Osteoblast (primary cell): ENCODE data around the gene SLC25A26. TPM values are rescaled to one million over a fixed set of nuclear protein-coding genes. Genes with fewer than 3 reads are reported as not detected.
"Not testable (repeated sequence)": the region's sequence is repeated elsewhere in the genome, so short reads cannot be mapped to it uniquely, and the experiment has no call there.

ENCODE experiments used
- DNase-seq: peaks from one replicate; pipeline ENCODE4 v3.0.0; 2011; ENCODE audit warnings: low spot score, mixed read lengths; ENCODE audit not compliant: insufficient read length; ENCODE audit errors: missing footprints
- H2AFZ ChIP-seq: 2 replicates; pipeline ENCODE4 v1.6.0; 2011; ENCODE audit warnings: mild to moderate bottlenecking, low read length
- H3K27ac ChIP-seq: 2 replicates; pipeline ENCODE4 v1.5.1; 2011; ENCODE audit warnings: mild to moderate bottlenecking, low read depth, low read length, moderate library complexity
- H3K27me3 ChIP-seq: 2 replicates; pipeline ENCODE4 v1.6.0; 2012; ENCODE audit warnings: mild to moderate bottlenecking, control low read depth, inconsistent platforms, low read length, moderate library complexity; ENCODE audit not compliant: insufficient read depth
- H3K36me3 ChIP-seq: 2 replicates; pipeline ENCODE4 v1.5.1; 2011; ENCODE audit warnings: mild to moderate bottlenecking, low read length, control low read depth, moderate library complexity; ENCODE audit not compliant: insufficient read depth
- H3K4me1 ChIP-seq: 2 replicates; pipeline ENCODE4 v1.5.1; 2011; ENCODE audit warnings: mild to moderate bottlenecking, low read length, control low read depth, moderate library complexity; ENCODE audit not compliant: insufficient read depth
- H3K4me2 ChIP-seq: 2 replicates; pipeline ENCODE4 v1.6.0; 2011; ENCODE audit warnings: mild to moderate bottlenecking, low read length; ENCODE audit not compliant: insufficient read depth
- H3K4me3 ChIP-seq: fragments of 200-600 bp; sonication (generic); 3 replicates; pipeline ENCODE4 v1.5.1; 2012; ENCODE audit warnings: mild to moderate bottlenecking, low read length, inconsistent platforms; ENCODE audit not compliant: insufficient read depth
- H3K79me2 ChIP-seq: 2 replicates; pipeline ENCODE4 v1.6.0; 2012; ENCODE audit warnings: mild to moderate bottlenecking, low read length, control low read depth, inconsistent platforms; ENCODE audit not compliant: insufficient read depth
- H3K9me3 ChIP-seq: 2 replicates; pipeline ENCODE4 v1.5.1; 2011; ENCODE audit warnings: low read depth, low read length, control low read depth
- H4K20me1 ChIP-seq: 2 replicates; pipeline ENCODE4 v1.6.0; 2012; ENCODE audit warnings: mild to moderate bottlenecking, low read length, control low read depth; ENCODE audit not compliant: insufficient read depth
- CTCF ChIP-seq: IDR thresholded peaks from 2 replicates; pipeline ENCODE4 v1.5.1; 2011; ENCODE audit warnings: mild to moderate bottlenecking, low read depth, low read length, moderate library complexity; ENCODE audit errors: extremely low read depth
- total RNA-seq: library from RNA; depleted of rRNA; stranded (reverse); fragments of >200 nt; gene quantifications from 2 replicates; pipeline ENCODE4 v1.2.3, GENCODE V29; 2012

The SLC25A26 gene
- total RNA-seq, 1 donor, result 26.1 TPM

- Histone ChIP-seq H4K20me1 (peaks cover 3% of the 10 kb centered on the region), H3K27ac (no peak overlapping the region), H3K4me1 (no peaks in the 10 kb centered on the region), H3K9me3 (no peaks in the 10 kb centered on the region), H2AFZ (no peak overlapping the region), H3K79me2 (no peaks in the 10 kb centered on the region), H3K4me2 (no peak overlapping the region), H3K4me3 (no peak overlapping the region), H3K27me3 (no peaks in the 10 kb centered on the region), H3K36me3 (no peaks in the 10 kb centered on the region)
- peak; percentile 68 for DNase-seq
- peak; percentile 72 for TF ChIP-seq CTCF
These were observed 56.0 kb downstream of the SLC25A26 start for GRCh38 chr3:66276705-66277274.

GRCh38 chr3:66279168-66279567 lies 58.4 kb downstream of the SLC25A26 start:
- TF ChIP-seq CTCF, result no peak
- no peak overlapping the region for H3K4me3 ChIP-seq
- no peaks in the 10 kb centered on the region for H3K79me2 ChIP-seq
- no peaks in the 10 kb centered on the region for H3K4me1 ChIP-seq
- H3K27ac ChIP-seq, result no peak overlapping the region
- H2AFZ ChIP-seq, result no peak overlapping the region
- no peaks in the 10 kb centered on the region for H3K9me3 ChIP-seq
- peaks cover 3% of the 10 kb centered on the region for H4K20me1 ChIP-seq
- DNase-seq, result no peak
- H3K27me3 ChIP-seq, result no peaks in the 10 kb centered on the region
- H3K36me3 ChIP-seq, result no peaks in the 10 kb centered on the region
- H3K4me2 ChIP-seq, result no peak overlapping the region

GRCh38 chr3:66280304-66280703 lies 59.5 kb downstream of the SLC25A26 start:
- Histone ChIP-seq H3K27me3 (no peaks in the 10 kb centered on the region), H3K4me1 (no peaks in the 10 kb centered on the region), H3K27ac (no peak overlapping the region), H2AFZ (no peak overlapping the region), H3K79me2 (no peaks in the 10 kb centered on the region), H3K9me3 (no peaks in the 10 kb centered on the region), H4K20me1 (peaks cover 3% of the 10 kb centered on the region), H3K4me2 (no peak overlapping the region), H3K4me3 (no peak overlapping the region), H3K36me3 (no peaks in the 10 kb centered on the region)
- DNase-seq, result no peak
- no peak for TF ChIP-seq CTCF

GRCh38 chr3:66291922-66292321 lies 71.1 kb downstream of the SLC25A26 start:
- not testable (repeated sequence) for H3K9me3 ChIP-seq, H3K4me2 ChIP-seq, H2AFZ ChIP-seq, H3K27me3 ChIP-seq, H3K27ac ChIP-seq, DNase-seq, H3K4me3 ChIP-seq, H4K20me1 ChIP-seq, H3K79me2 ChIP-seq, H3K36me3 ChIP-seq, H3K4me1 ChIP-seq
